Vagina (tissue), 2 donors: ENCODE measurements around the gene CRKL. TPM values are rescaled to one million over a fixed set of nuclear protein-coding genes. Genes with fewer than 3 reads are reported as not detected.

ENCODE experiments used
- DNase-seq, 2 donors: peaks; one replicate each; pipeline ENCODE4 v3.0.0-alpha.2; 2017; ENCODE audit errors: extremely low spot score in 2 of 2
- H3K27ac ChIP-seq: fragments of 200-600 bp; sonication (generic); one replicate; pipeline ENCODE4 v1.5.1; 2019
- H3K27me3 ChIP-seq: fragments of 200-600 bp; sonication (generic); one replicate; pipeline ENCODE4 v1.5.1; 2019
- H3K36me3 ChIP-seq, 2 donors: fragments of 200-600 bp; sonication (generic); one replicate each; pipeline ENCODE4 v1.5.1; 2017 to 2019
- H3K4me1 ChIP-seq: fragments of 200-600 bp; sonication (generic); one replicate; pipeline ENCODE4 v1.5.1; 2019
- H3K4me3 ChIP-seq, 2 donors: fragments of 200-600 bp; sonication (generic); 1 replicate in 1 of 2; 2 replicates in 1 of 2; pipeline ENCODE4 v1.5.1; 2016 to 2019
- H3K9me3 ChIP-seq: fragments of 200-600 bp; sonication (generic); one replicate; pipeline ENCODE4 v1.5.1; 2019
- CTCF ChIP-seq, 3 experiments: fragments of 450-650 bp in 2 of 3; fragments of 200-600 bp in 1 of 3; sonication (generic) in 1 of 3; IDR thresholded peaks; one replicate each; pipeline ENCODE4 v1.5.1; 2017 to 2019; ENCODE audit warnings: antibody characterized with exemption in 3 of 3, mild to moderate bottlenecking in 2 of 3, moderate library complexity in 2 of 3
- POLR2A ChIP-seq, 2 donors: fragments of 450-650 bp; IDR thresholded peaks; one replicate each; pipeline ENCODE4 v1.6.1; 2017; ENCODE audit warnings: antibody characterized with exemption in 2 of 2, mild to moderate bottlenecking in 2 of 2, moderate library complexity in 2 of 2
- POLR2AphosphoS5 ChIP-seq, 2 donors: sonication (generic); formaldehyde crosslinking; IDR thresholded peaks; one replicate each; pipeline ENCODE4 v1.9.0; 2017; ENCODE audit warnings: antibody characterized with exemption in 2 of 2, mild to moderate bottlenecking in 2 of 2, low read depth in 1 of 2; ENCODE audit not compliant: insufficient read depth in 1 of 2
- intact Hi-C: fragments of 100-400 bp; cut with DNase I; formaldehyde crosslinking; loops from one replicate; pipeline ENCODE4 v1.15.1; 2023
- total RNA-seq: library from RNA; depleted of rRNA; stranded (reverse); fragments of >200 nt; gene quantifications from one replicate; pipeline ENCODE4 v1.2.3, GENCODE V29; 2016

Gene CRKL
- total RNA-seq, 1 donor from 2014 or later: 37.6 TPM

DNA sequence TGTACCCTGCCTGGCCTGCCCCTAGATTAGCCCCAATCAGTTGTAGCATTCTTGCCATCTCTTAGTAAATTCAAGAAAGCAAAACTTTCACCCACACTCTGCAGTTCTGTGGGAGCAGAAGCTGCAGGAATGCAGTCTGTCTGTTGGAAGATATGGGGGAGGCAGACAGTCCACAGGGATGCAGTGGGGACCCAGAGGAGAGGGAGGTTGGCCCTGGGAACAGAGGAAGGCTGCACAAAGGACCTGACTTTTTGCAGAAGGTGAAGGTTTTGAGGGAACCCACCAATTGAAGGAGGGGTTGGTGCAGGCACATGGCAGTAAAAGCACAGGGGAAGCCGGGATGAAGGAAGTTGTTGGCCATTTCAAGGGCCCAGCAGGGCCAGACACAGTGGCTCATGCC, 41.9 kb upstream of the CRKL start:
- Histone ChIP-seq H3K27me3 (no peaks in the 10 kb centered on the region), H3K4me3 (no peak overlapping the region), H3K9me3 (no peaks in the 10 kb centered on the region), H3K4me1 (no peaks in the 10 kb centered on the region), H3K36me3 (peaks cover 0 to 33% of the 10 kb centered on the region in 2 donors), H3K27ac (no peak overlapping the region)
- TF ChIP-seq POLR2A (IDR thresholded peaks at IDR 0.05) (no peak), POLR2AphosphoS5 (IDR thresholded peaks at IDR 0.05; ENCODE audit: insufficient read depth in 1 of 2, low read depth in 1 of 2) (no peak), CTCF (IDR thresholded peaks at IDR 0.05) (no peak)
- DNase-seq: no peak
- intact Hi-C loops: no loop called here

- no peak for TF ChIP-seq POLR2A (IDR thresholded peaks at IDR 0.05)
- no peak for TF ChIP-seq CTCF (IDR thresholded peaks at IDR 0.05)
- no peak for TF ChIP-seq POLR2AphosphoS5 (IDR thresholded peaks at IDR 0.05; ENCODE audit: insufficient read depth in 1 of 2, low read depth in 1 of 2)
- Histone ChIP-seq H3K36me3 (peaks cover 0 to 35% of the 10 kb centered on the region in 2 donors), H3K9me3 (no peaks in the 10 kb centered on the region), H3K4me1 (no peaks in the 10 kb centered on the region), H3K27me3 (no peaks in the 10 kb centered on the region), H3K4me3 (no peak overlapping the region), H3K27ac (no peak overlapping the region)
- intact Hi-C loops: no loop called here
- no peak for DNase-seq
These were observed 39.5 kb upstream of the CRKL start for GRCh38 chr22:20877715-20878114.

DNA sequence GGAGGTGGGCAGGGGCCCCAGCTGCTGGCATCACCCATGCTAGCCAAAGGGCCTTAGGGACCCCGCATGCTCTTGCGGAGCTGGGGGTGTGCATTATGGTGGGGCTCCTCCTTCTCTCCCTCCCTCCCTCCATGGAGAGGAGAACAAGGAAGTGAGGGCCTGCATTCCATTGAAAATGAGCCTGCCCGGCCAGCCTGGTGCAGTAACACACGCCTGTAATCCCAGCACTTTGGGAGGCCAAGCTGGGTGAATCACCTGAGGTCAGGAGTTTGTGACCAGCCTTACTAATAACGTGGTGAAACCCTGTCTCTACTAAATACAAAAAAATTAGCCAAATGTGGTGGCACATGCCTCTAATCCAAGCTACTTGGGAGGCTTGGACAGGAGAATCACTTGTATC, 36.0 kb upstream of the CRKL start:
- Histone ChIP-seq H3K4me1 (no peaks in the 10 kb centered on the region), H3K4me3 (no peak overlapping the region), H3K27me3 (no peaks in the 10 kb centered on the region), H3K27ac (no peak overlapping the region), H3K9me3 (no peaks in the 10 kb centered on the region), H3K36me3 (peaks cover 0 to 40% of the 10 kb centered on the region in 2 donors)
- intact Hi-C loops: no loop called here
- no peak for DNase-seq
- TF ChIP-seq POLR2A (IDR thresholded peaks at IDR 0.05): no peak
- no peak for TF ChIP-seq POLR2AphosphoS5 (IDR thresholded peaks at IDR 0.05; ENCODE audit: insufficient read depth in 1 of 2, low read depth in 1 of 2)

GRCh38 chr22:20881869-20882815, 35.1 kb upstream of the CRKL start:
- no peak for DNase-seq
- no peaks in the 10 kb centered on the region for H3K4me1 ChIP-seq
- H3K27ac ChIP-seq: no peak overlapping the region
- no peaks in the 10 kb centered on the region for H3K27me3 ChIP-seq
- no peak overlapping the region for H3K4me3 ChIP-seq
- no peaks in the 10 kb centered on the region for H3K9me3 ChIP-seq
- TF ChIP-seq POLR2AphosphoS5 (IDR thresholded peaks at IDR 0.05; ENCODE audit: insufficient read depth in 1 of 2, low read depth in 1 of 2) (no peak), POLR2A (IDR thresholded peaks at IDR 0.05) (no peak), CTCF (IDR thresholded peaks at IDR 0.05) (no peak)
- intact Hi-C loops: no loop called here
- peaks cover 0 to 46% of the 10 kb centered on the region in 2 donors for H3K36me3 ChIP-seq

- no peaks in the 10 kb centered on the region for H3K4me1 ChIP-seq
- intact Hi-C loops: no loop called here
- H3K4me3 ChIP-seq: no peak overlapping the region
- H3K27me3 ChIP-seq: no peaks in the 10 kb centered on the region
- peaks cover 0 to 41% of the 10 kb centered on the region in 2 donors for H3K36me3 ChIP-seq
- H3K9me3 ChIP-seq: no peaks in the 10 kb centered on the region
- TF ChIP-seq POLR2AphosphoS5 (IDR thresholded peaks at IDR 0.05; ENCODE audit: insufficient read depth in 1 of 2, low read depth in 1 of 2): no peak
- TF ChIP-seq CTCF (IDR thresholded peaks at IDR 0.05): no peak
- no peak for TF ChIP-seq POLR2A (IDR thresholded peaks at IDR 0.05)
- H3K27ac ChIP-seq: no peak overlapping the region
- no peak for DNase-seq
These were observed 34.4 kb upstream of the CRKL start for GRCh38 chr22:20882855-20883254.
